IMR-90 (cell line): ENCODE data around the gene PRM3. TPM values are rescaled to one million over a fixed set of nuclear protein-coding genes. Genes with fewer than 3 reads are reported as not detected.

Experiments used
- ATAC-seq: fragments of 200-7000 bp; cut with Tn5 transposase; 2 replicates; pipeline ENCODE4 v1.9.1; 2020; ENCODE audit warnings: low read depth, mild to moderate bottlenecking, moderate library complexity
- BruUV-seq: library from RNA; stranded (reverse); fragments of 400-500 nt; replicated peaks from 2 replicates; lab custom pipeline; 2021; lab: Mats Ljungman, UMichigan
- CTCF ChIA-PET: fragments of 300-600 bp; formaldehyde crosslinking; extraction: SDS; loops from one replicate; lab custom pipeline; 2021; ENCODE audit warnings: antibody characterized with exemption; lab: Yijun Ruan, JAX
- POLR2A ChIA-PET: fragments of 300-600 bp; sonication (Branson Sonifier 250); formaldehyde crosslinking; loops from one replicate; lab custom pipeline; 2022; ENCODE audit warnings: antibody characterized with exemption; ENCODE audit not compliant: unreplicated experiment; lab: Charles Lee
- DNase-seq: peaks from one replicate; pipeline ENCODE4 v3.0.0; 2013
- H2AFZ ChIP-seq: replicated peaks from 2 replicates; pipeline ENCODE3; 2013; ENCODE audit warnings: low read length, mild to moderate bottlenecking; ENCODE audit not compliant: poor library complexity
- H2AK5ac ChIP-seq: 2 replicates; pipeline ENCODE4 v1.6.1; 2013; ENCODE audit warnings: low read depth, low read length, inconsistent platforms
- H2AK9ac ChIP-seq: replicated peaks from 2 replicates; pipeline ENCODE3; 2013; ENCODE audit warnings: mild to moderate bottlenecking, low read depth, low read length, moderate library complexity; ENCODE audit not compliant: poor library complexity
- H2BK120ac ChIP-seq: 2 replicates; pipeline ENCODE4 v1.6.1; 2013; ENCODE audit warnings: low read depth, low read length, inconsistent platforms
- H2BK15ac ChIP-seq: 3 replicates; pipeline ENCODE4 v1.6.1; 2013; ENCODE audit warnings: low read depth, low read length, inconsistent platforms
- H2BK20ac ChIP-seq: 2 replicates; pipeline ENCODE4 v1.6.1; 2013; ENCODE audit warnings: low read depth, mild to moderate bottlenecking, inconsistent platforms, low read length, moderate library complexity
- H2BK5ac ChIP-seq: 2 replicates; pipeline ENCODE4 v1.6.1; 2013; ENCODE audit warnings: mild to moderate bottlenecking, low read depth, low read length, inconsistent platforms; ENCODE audit not compliant: poor library complexity, severe bottlenecking
- H3K14ac ChIP-seq: replicated peaks from 2 replicates; pipeline ENCODE4 v1.6.1; 2013; ENCODE audit warnings: low read depth, low read length, inconsistent platforms
- H3K18ac ChIP-seq: 2 replicates; pipeline ENCODE4 v1.6.1; 2013; ENCODE audit warnings: low read depth, low read length, control low read depth
- H3K23ac ChIP-seq: 2 replicates; pipeline ENCODE4 v1.6.1; 2013; ENCODE audit warnings: low read depth, low read length, inconsistent platforms
- H3K27ac ChIP-seq: 2 replicates; pipeline ENCODE4 v1.5.1; 2013; ENCODE audit warnings: mild to moderate bottlenecking, control low read depth, low read length; ENCODE audit not compliant: insufficient read depth
- H3K27me3 ChIP-seq: 2 replicates; pipeline ENCODE4 v1.6.1; 2013; ENCODE audit warnings: low read length; ENCODE audit not compliant: control insufficient read depth, insufficient read depth
- H3K36me3 ChIP-seq: 2 replicates; pipeline ENCODE4 v1.6.1; 2013; ENCODE audit warnings: low read length, mixed read lengths; ENCODE audit not compliant: control insufficient read depth, insufficient read depth
- H3K4ac ChIP-seq: 2 replicates; pipeline ENCODE4 v1.6.1; 2013; ENCODE audit warnings: low read depth, low read length, inconsistent platforms
- H3K4me1 ChIP-seq: 2 replicates; pipeline ENCODE4 v1.6.1; 2013; ENCODE audit warnings: low read length, mixed read lengths; ENCODE audit not compliant: control insufficient read depth, insufficient read depth
- H3K4me2 ChIP-seq: 2 replicates; pipeline ENCODE4 v1.6.1; 2013; ENCODE audit warnings: low read depth, mild to moderate bottlenecking, control low read depth, low read length, moderate library complexity
- H3K4me3 ChIP-seq: 2 replicates; pipeline ENCODE4 v1.5.1; 2013; ENCODE audit warnings: low read depth, mild to moderate bottlenecking, control low read depth, low read length, moderate library complexity; ENCODE audit not compliant: insufficient read depth
- H3K56ac ChIP-seq: 2 replicates; pipeline ENCODE4 v1.6.1; 2013; ENCODE audit warnings: low read length, inconsistent platforms; ENCODE audit not compliant: insufficient read depth; ENCODE audit errors: extremely low read depth
- H3K79me1 ChIP-seq, 2 experiments: 2 replicates each; pipeline ENCODE4 v1.6.1; 2013; ENCODE audit warnings: low read length in 2 of 2, inconsistent platforms in 1 of 2, low read depth in 1 of 2
- H3K9ac ChIP-seq: 2 replicates; pipeline ENCODE4 v1.6.1; 2013; ENCODE audit warnings: low read depth, low read length, control low read depth
- H3K9me1 ChIP-seq: 2 replicates; pipeline ENCODE4 v1.6.1; 2013; ENCODE audit warnings: low read length, inconsistent platforms; ENCODE audit not compliant: insufficient read depth
- H3K9me3 ChIP-seq: 2 replicates; pipeline ENCODE4 v1.6.1; 2013; ENCODE audit warnings: low read length; ENCODE audit not compliant: control insufficient read depth, insufficient read depth
- H4K20me1 ChIP-seq: 2 replicates; pipeline ENCODE4 v1.6.1; 2013; ENCODE audit warnings: low read length, inconsistent platforms; ENCODE audit not compliant: insufficient read depth
- H4K5ac ChIP-seq: 2 replicates; pipeline ENCODE4 v1.6.1; 2013; ENCODE audit warnings: mild to moderate bottlenecking, low read depth, low read length, control low read depth
- H4K8ac ChIP-seq, 2 experiments: 2 replicates each; pipeline ENCODE4 v1.6.1; 2013; ENCODE audit warnings: low read depth in 2 of 2, low read length in 2 of 2, control low read depth in 1 of 2, inconsistent platforms in 1 of 2
- H4K91ac ChIP-seq: 2 replicates; pipeline ENCODE4 v1.6.1; 2013; ENCODE audit warnings: low read depth, low read length, inconsistent platforms; ENCODE audit not compliant: insufficient read depth
- BHLHE40 ChIP-seq: fragments of 150-350 bp; IDR thresholded peaks from 2 replicates; pipeline ENCODE4 v1.6.1; 2016; ENCODE audit warnings: mild to moderate bottlenecking, low read depth, low read length
- CEBPB ChIP-seq: IDR thresholded peaks from 2 replicates; pipeline ENCODE4 v1.6.1; 2012; ENCODE audit warnings: low read depth, low read length, improper control_type of control experiment
- CHD1 ChIP-seq: IDR thresholded peaks from 2 replicates; pipeline ENCODE4 v1.6.1; 2012; ENCODE audit warnings: low read depth, low read length, improper control_type of control experiment
- CTCF ChIP-seq: conservative IDR thresholded peaks from 2 replicates; pipeline ENCODE4 v1.5.1; 2012; ENCODE audit warnings: mild to moderate bottlenecking, low read depth, low read length, improper control_type of control experiment
- FOS ChIP-seq: fragments of 150-350 bp; IDR thresholded peaks from 2 replicates; pipeline ENCODE4 v1.6.1; 2016; ENCODE audit warnings: low read depth, low read length
- MAFK ChIP-seq: IDR thresholded peaks from 2 replicates; pipeline ENCODE4 v1.6.1; 2012; ENCODE audit warnings: low read depth, low read length, improper control_type of control experiment
- MAZ ChIP-seq: IDR thresholded peaks from 2 replicates; pipeline ENCODE4 v1.6.1; 2012; ENCODE audit warnings: low read depth, mild to moderate bottlenecking, low read length, improper control_type of control experiment, moderate library complexity, borderline replicate concordance
- MXI1 ChIP-seq: IDR thresholded peaks from 2 replicates; pipeline ENCODE4 v1.6.1; 2012; ENCODE audit warnings: low read depth, mild to moderate bottlenecking, low read length, moderate library complexity, borderline replicate concordance
- NFE2L2 ChIP-seq: fragments of 150-350 bp; IDR thresholded peaks from 2 replicates; pipeline ENCODE4 v1.6.1; 2016; ENCODE audit warnings: low read depth, mild to moderate bottlenecking, low read length
- POLR2A ChIP-seq: IDR thresholded peaks from 2 replicates; pipeline ENCODE4 v1.6.1; 2012; ENCODE audit warnings: mild to moderate bottlenecking, low read depth, low read length
- RAD21 ChIP-seq: IDR thresholded peaks from 2 replicates; pipeline ENCODE4 v1.6.1; 2012; ENCODE audit warnings: low read length, improper control_type of control experiment
- RCOR1 ChIP-seq: IDR thresholded peaks from 2 replicates; pipeline ENCODE4 v1.6.1; 2012; ENCODE audit warnings: mild to moderate bottlenecking, low read length, improper control_type of control experiment; ENCODE audit not compliant: insufficient replicate concordance
- RFX5 ChIP-seq: IDR thresholded peaks from 2 replicates; pipeline ENCODE4 v1.8.0; 2012; ENCODE audit warnings: low read depth, mild to moderate bottlenecking, low read length, moderate library complexity
- SMC3 ChIP-seq: fragments of 150-350 bp; IDR thresholded peaks from 2 replicates; pipeline ENCODE4 v1.6.1; 2016; ENCODE audit warnings: low read depth, mild to moderate bottlenecking, antibody characterized with exemption, low read length, moderate library complexity
- USF2 ChIP-seq: fragments of 150-350 bp; IDR thresholded peaks from 2 replicates; pipeline ENCODE4 v1.6.1; 2017; ENCODE audit warnings: mild to moderate bottlenecking, antibody characterized with exemption, low read length, low read depth
- WGBS, 2 experiments: methylation state at CpG; one replicate each; pipeline versions ENCODE4 v1.1.5 to v1.1.7; 2013; ENCODE audit warnings: missing lambda C conversion rate in 2 of 2; ENCODE audit not compliant: insufficient read length in 1 of 2; ENCODE audit errors: extremely low coverage in 2 of 2; 5-methylcytosine and 5-hydroxymethylcytosine counted together
- dilution Hi-C: fragments of 300-500 bp; cut with HindIII; formaldehyde crosslinking; loops from one replicate; pipeline ENCODE4 v1.14.3; 2018; ENCODE audit warnings: low sequenced_read_pairs; ENCODE audit not compliant: unreplicated experiment
- in situ Hi-C: fragments of 300-500 bp; cut with MboI; formaldehyde crosslinking; loops from 3 replicates; pipeline ENCODE4 v1.14.3; 2019; ENCODE audit warnings: low sequenced_read_pairs, inconsistent platforms, mixed read lengths
- intact Hi-C: fragments of 100-400 bp; cut with micrococcal nuclease; formaldehyde crosslinking; loops from 2 replicates; pipeline ENCODE4 v1.10.0; 2022
- polyA plus RNA-seq, 3 experiments: library from polyadenylated mRNA; depleted of rRNA; stranded (reverse); fragments of >200 nt; gene quantifications; 2 replicates each; pipeline ENCODE4 v1.2.3, GENCODE V29; 2012; ENCODE audit warnings: low replicate concordance in 1 of 3
- total RNA-seq: library from RNA; depleted of rRNA; stranded (reverse); fragments of >200 nt; gene quantifications from 2 replicates; pipeline ENCODE4 v1.2.3, GENCODE V29; 2012
- TF ChIP-seq, protein P1 (sequence below): fragments of 150-350 bp; IDR thresholded peaks from 2 replicates; pipeline ENCODE4 v1.6.1; 2016; ENCODE audit warnings: low read depth, mild to moderate bottlenecking, low read length, moderate library complexity, borderline replicate concordance

PRM3 gene
- total and polyA plus RNA-seq, 2 of the 4 experiments (the other 2 are of a cell fraction), result not detected

GRCh38 chr16:11315510-11315909 lies 42.1 kb upstream of the PRM3 start:
- H3K4me1 ChIP-seq, result peaks cover 22% of the 10 kb centered on the region
- CTCF ChIA-PET, result no interaction called here

More at GRCh38 chr16:11315510-11315909, 42.1 kb upstream of the PRM3 start:
- intact Hi-C loops, result no loop called here
- POLR2A ChIA-PET, result no interaction called here
- Histone ChIP-seq H2BK120ac (peak overlapping the region; percentile 99), H2BK15ac (peak overlapping the region; percentile 98; the same call in 1 of the 3 replicates), H3K14ac (peak overlapping the region; percentile 47; the same call in 1 of the 2 replicates), H3K18ac (no peak overlapping the region), H3K79me1 (peaks cover 0 to 5% of the 10 kb centered on the region in 2 experiments; a peak in 2 of 4 replicates), H2AK5ac (peak overlapping the region; percentile 99), H3K4me3 (no peak overlapping the region), H4K20me1 (no peaks in the 10 kb centered on the region), H2BK5ac (no peak overlapping the region), H3K4me2 (no peak overlapping the region), H2AK9ac (peak overlapping the region; percentile 58), H3K9ac (no peak overlapping the region), H3K36me3 (no peaks in the 10 kb centered on the region), H3K23ac (0 out of 2 replicates have a peak overlapping the region, but pooled peaks have one; percentile 63), H2BK20ac (peak overlapping the region; percentile 96; the same call in 1 of the 2 replicates), H3K27ac (no peak overlapping the region), H3K4ac (peak overlapping the region; percentile 93; the same call in 1 of the 2 replicates), H3K27me3 (no peaks in the 10 kb centered on the region), H4K8ac (peak overlapping the region; percentile 64 to 79; a peak in 2 of 4 replicates), H3K56ac (no peak overlapping the region), H3K9me1 (peaks cover 20% of the 10 kb centered on the region), H4K5ac (no peak overlapping the region), H2AFZ (peak overlapping the region; percentile 19), H4K91ac (peak overlapping the region; percentile 89), H3K9me3 (no peaks in the 10 kb centered on the region)
- in situ Hi-C loops, result no loop called here
- peak; percentile 68 for DNase-seq
- no peak; the same call in 1 of the 2 replicates for ATAC-seq
- TF ChIP-seq MXI1 (no peak), CHD1 (no peak), RFX5 (no peak), POLR2A (no peak), CTCF (0 out of 2 replicates have a peak, but pooled peaks have one; percentile 9), FOS (no peak), BHLHE40 (0 out of 2 replicates have a peak, but pooled peaks have one; percentile 10), SMC3 (no peak), NFE2L2 (no peak), RAD21 (0 out of 2 replicates have a peak, but pooled peaks have one; percentile 3), MAZ (no peak), RCOR1 (no peak), CEBPB (no peak), MAFK (no peak), USF2 (no peak)
- TF ChIP-seq, protein P1, sequence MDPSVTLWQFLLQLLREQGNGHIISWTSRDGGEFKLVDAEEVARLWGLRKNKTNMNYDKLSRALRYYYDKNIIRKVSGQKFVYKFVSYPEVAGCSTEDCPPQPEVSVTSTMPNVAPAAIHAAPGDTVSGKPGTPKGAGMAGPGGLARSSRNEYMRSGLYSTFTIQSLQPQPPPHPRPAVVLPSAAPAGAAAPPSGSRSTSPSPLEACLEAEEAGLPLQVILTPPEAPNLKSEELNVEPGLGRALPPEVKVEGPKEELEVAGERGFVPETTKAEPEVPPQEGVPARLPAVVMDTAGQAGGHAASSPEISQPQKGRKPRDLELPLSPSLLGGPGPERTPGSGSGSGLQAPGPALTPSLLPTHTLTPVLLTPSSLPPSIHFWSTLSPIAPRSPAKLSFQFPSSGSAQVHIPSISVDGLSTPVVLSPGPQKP, result no peak
- no TSS peak for BruUV-seq
- WGBS, 2 experiments, result 7% methylated on average over 3 of the region's 13 CpGs; no CpG with 5 or more reads in 1 of the 2 experiments
- dilution Hi-C loops, result no loop called here
